ENCODE data around the gene CCDC28B.

CCDC28B gene

GRCh38 chr1:32195972-32196823 is 4.2 kb upstream of the CCDC28B start:
- no peak for TF ChIP-seq GLIS3 (CRISPR knock-in tag; IDR thresholded peaks at IDR 0.05)
- TF ChIP-seq RARB (CRISPR knock-in tag; IDR thresholded peaks at IDR 0.05): no peak
- no peak for TF ChIP-seq BACH2 (CRISPR knock-in tag; IDR thresholded peaks at IDR 0.05; ENCODE audit: borderline replicate concordance)
- TF ChIP-seq TCF4 (CRISPR knock-in tag; IDR thresholded peaks at IDR 0.05; ENCODE audit: borderline replicate concordance): no peak
- TF ChIP-seq CREB5 (CRISPR knock-in tag; IDR thresholded peaks at IDR 0.05; ENCODE audit: low read depth): no peak
- TF ChIP-seq PPARA (CRISPR knock-in tag; IDR thresholded peaks at IDR 0.05; ENCODE audit: borderline replicate concordance): no peak
- no peak for TF ChIP-seq ZNF565 (CRISPR knock-in tag; conservative IDR thresholded peaks at IDR 0.05; ENCODE audit: low read depth)
- TF ChIP-seq TOX (CRISPR knock-in tag; IDR thresholded peaks at IDR 0.05; ENCODE audit: borderline replicate concordance): no peak
- no peak for TF ChIP-seq OSR1 (CRISPR knock-in tag; IDR thresholded peaks at IDR 0.05)
- TF ChIP-seq ARNTL (CRISPR knock-in tag; IDR thresholded peaks at IDR 0.05; ENCODE audit: borderline replicate concordance, low read depth): no peak
- no peak for TF ChIP-seq POU6F1 (CRISPR knock-in tag; IDR thresholded peaks at IDR 0.05; ENCODE audit: borderline replicate concordance, low read depth)
- TF ChIP-seq TSHZ2 (CRISPR knock-in tag; IDR thresholded peaks at IDR 0.05): no peak
- no peak for TF ChIP-seq ISL1 (CRISPR knock-in tag; IDR thresholded peaks at IDR 0.05)
- no peak for ATAC-seq

GRCh38 chr1:32197074-32197473 is 3.3 kb upstream of the CCDC28B start:
- no peak for TF ChIP-seq ISL1 (CRISPR knock-in tag; IDR thresholded peaks at IDR 0.05)

GRCh38 chr1:32197837-32198236 is 2.6 kb upstream of the CCDC28B start:
- no peak for TF ChIP-seq ZNF565 (CRISPR knock-in tag; conservative IDR thresholded peaks at IDR 0.05; ENCODE audit: low read depth)
- no peak for TF ChIP-seq CSDC2 (CRISPR knock-in tag; IDR thresholded peaks at IDR 0.05)
- no peak for TF ChIP-seq ZNF8 (CRISPR knock-in tag; IDR thresholded peaks at IDR 0.05)
- TF ChIP-seq POU6F1 (CRISPR knock-in tag; IDR thresholded peaks at IDR 0.05; ENCODE audit: borderline replicate concordance, low read depth): no peak
- no peak for TF ChIP-seq CSRNP3 (CRISPR knock-in tag; IDR thresholded peaks at IDR 0.05)
- TF ChIP-seq RARB (CRISPR knock-in tag; IDR thresholded peaks at IDR 0.05): no peak
- no peak for TF ChIP-seq ZFP3 (CRISPR knock-in tag; IDR thresholded peaks at IDR 0.05)
- TF ChIP-seq GLIS3 (CRISPR knock-in tag; IDR thresholded peaks at IDR 0.05): no peak
- no peak for TF ChIP-seq ZNF70 (CRISPR knock-in tag; IDR thresholded peaks at IDR 0.05)
- no peak for TF ChIP-seq TCF4 (CRISPR knock-in tag; IDR thresholded peaks at IDR 0.05; ENCODE audit: borderline replicate concordance)
- no peak for ATAC-seq

More at GRCh38 chr1:32197074-32197473, 3.3 kb upstream of the CCDC28B start:
- ATAC-seq: no peak

All from SK-N-SH treated with all-trans-retinoic acid at 6 μM for 48 hours (cell line).